ENCODE results near the gene ZNF337.
"Not testable (repeated sequence)": the region's sequence is repeated elsewhere in the genome, so short reads cannot be mapped to it uniquely, and the experiment has no call there.

ZNF337 gene

GRCh38 chr20:25696371-25697131 lies at the start of gene ZNF337:
Gene ZNF337, minus strand, starts transcription at chr20:25696853. Its CDS starts 10,436 bp downstream, at chr20:25686417.
- peak; percentile 97 for DNase-seq

- no peak for DNase-seq
These were observed 49.1 kb upstream of the ZNF337 start for GRCh38 chr20:25745738-25746137.

DNA sequence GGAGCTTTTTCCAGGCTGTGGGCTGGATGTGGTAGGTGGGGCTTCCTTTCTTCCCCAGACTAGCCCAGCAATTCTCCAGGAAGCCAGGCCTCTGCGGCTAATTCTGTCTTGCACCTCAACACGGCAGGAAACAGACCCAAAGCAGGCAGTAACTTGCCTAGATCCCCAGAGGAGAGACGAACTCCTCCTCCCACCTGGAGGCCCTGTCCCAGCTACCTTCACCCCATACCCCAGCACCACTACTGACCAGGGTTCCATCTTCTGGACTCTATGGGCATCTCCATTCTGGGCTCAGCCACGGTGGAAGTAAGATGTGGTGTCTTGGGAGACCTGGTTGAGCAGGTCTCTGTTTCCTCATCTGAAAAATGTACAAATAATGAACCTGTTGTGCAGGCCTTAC lies 48.4 kb upstream of the ZNF337 start:
- no peak for DNase-seq

- DNase-seq, result no peak
These were observed 47.6 kb upstream of the ZNF337 start for GRCh38 chr20:25744261-25744660.

GRCh38 chr20:25741088-25741487 lies 44.4 kb upstream of the ZNF337 start:
- no peak for DNase-seq

GRCh38 chr20:25739615-25740320 lies 43.1 kb upstream of the ZNF337 start:
- no peak for DNase-seq

- DNase-seq, result no peak
These were observed 41.5 kb upstream of the ZNF337 start for GRCh38 chr20:25738198-25738597.

DNA sequence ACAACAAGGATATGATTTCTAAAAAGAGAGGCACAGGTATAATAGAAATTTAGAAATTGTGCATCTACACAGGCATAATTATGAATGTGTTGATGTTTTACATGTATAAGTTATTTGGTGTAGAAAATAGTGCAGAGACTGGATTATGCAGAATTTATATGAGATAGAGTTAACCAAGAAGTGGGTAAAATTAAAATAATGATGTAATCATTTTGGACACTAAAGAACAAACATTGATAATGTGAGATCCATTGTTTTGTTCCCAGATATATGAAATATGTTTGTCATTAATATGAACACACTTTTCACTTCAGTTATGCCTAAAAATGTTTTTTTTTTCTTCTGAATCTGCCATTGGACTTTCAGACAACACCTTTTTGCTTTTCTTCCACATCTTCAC lies 37.2 kb upstream of the ZNF337 start:
- DNase-seq, result no peak

DNA sequence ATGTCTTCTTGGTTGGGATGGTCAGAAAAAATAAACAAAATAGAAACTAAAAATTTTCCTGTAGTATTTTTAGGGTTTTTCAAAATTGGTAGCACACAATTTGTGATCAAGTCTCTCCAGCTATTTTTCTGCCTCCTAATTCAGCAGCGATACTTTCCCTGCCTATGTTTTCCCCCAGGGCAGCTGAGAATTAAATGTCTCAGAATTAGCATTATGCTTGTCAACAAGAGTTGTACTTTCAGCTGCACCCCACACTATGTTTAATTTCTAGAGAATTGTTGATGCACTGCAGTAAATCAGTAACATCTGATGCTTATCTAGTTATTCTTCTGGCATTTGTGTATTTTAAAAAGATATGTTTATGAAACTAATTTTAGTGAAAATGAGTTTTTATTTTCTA lies 34.2 kb upstream of the ZNF337 start:
- DNase-seq, result no peak

DNA sequence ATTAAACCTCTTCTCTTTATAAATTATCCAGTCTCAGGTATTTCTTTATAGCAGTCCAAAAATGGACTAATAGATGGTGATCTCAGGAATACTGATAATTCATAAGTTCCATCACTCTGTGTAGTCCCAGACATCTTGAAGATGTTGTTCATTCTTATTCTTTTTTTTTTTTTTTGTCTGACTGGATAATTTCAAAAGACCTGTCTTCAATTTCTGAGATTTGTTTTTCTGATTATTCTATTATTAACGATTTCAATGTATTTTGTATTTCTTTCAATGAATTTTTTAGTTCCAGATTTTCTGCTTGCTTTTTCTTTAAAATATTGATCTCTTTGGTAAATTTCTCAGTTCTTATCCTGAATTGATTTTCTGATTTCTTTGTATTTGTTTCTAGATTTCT lies 29.7 kb upstream of the ZNF337 start:
- no peak for DNase-seq

DNA sequence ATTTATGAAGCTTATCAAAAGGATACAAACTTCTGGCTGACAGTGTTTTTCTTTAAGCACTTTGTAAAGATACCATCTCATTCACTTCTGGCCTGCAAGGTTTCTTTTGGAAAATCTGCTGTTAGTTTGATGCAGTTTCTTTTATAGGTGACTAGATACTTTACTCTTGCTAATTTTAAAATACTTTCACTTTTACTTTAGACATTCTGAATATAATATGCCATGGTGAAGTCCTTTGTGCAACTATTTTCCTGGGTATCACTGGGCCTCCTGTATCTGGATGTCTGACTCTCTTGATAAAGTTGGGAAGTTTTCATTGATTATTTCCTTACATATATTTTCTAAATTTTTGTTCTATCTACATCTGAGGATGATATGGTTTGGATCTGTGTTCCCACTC lies 29.0 kb upstream of the ZNF337 start:
- DNase-seq, result no peak

- DNase-seq, result no peak
These were observed 27.3 kb upstream of the ZNF337 start for GRCh38 chr20:25723975-25724374.

DNA sequence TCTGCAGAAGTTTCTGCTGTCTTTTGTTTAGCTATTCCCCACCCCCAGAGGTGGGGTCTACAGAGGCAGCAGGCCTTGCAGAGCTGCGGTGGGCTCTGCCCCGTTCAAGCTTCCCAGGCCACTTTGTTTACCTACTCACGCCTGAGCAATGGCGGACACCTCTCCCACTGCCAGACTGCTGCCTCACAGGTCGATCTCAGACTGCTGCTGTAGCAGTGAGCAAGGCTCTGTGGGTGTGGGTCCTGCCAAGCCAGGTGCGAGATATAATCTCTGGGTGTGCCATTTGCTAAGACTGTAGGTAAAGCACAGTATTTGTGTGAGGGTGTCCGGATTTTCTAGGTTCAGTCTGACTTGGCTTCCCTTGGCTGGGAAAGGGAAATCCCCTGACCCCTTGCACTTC lies 23.6 kb upstream of the ZNF337 start:
- DNase-seq, result no peak

DNA sequence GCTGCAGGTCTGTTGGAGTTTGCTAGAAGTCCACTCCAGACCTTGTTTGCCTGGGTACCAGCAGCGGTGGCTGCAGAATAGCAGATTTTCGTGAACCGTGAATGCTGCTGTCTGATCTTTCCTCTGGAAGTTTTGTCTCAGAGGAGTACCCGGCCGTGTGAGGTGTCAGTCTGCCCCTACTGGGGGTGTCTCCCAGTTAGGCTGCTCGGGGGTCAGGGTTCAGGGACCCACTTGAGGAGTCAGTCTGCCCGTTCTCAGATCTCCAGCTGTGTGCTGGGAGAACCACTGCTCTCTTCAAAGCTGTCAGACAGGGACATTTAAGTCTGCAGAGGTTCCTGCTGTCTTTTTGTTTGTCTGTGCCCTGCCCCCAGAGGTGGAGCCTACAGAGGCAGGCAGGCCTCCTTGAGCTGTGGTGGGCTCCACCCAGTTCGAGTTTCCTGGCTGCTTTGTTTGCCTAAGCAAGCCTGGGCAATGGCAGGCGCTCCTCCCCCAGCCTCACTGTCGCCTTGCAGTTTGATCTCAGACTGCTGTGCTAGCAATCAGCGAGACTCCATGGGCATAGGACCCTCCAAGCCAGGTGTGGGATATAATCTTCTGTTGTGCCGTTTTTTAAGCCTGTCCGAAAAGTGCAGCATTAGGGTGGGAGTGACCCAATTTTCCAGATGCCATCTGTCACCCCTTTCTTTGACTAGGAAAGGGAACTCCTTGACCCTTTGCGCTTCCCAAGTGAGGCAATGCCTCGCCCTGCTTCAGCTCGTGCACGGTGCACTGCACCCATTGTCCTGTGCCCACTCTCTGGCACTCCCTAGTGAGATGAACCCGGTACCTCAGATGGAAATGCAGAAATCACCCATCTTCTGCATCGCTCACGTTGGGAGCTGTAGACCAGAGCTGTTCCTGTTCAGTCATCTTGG lies 22.5 kb upstream of the ZNF337 start:
- DNase-seq, result not testable (repeated sequence)

DNA sequence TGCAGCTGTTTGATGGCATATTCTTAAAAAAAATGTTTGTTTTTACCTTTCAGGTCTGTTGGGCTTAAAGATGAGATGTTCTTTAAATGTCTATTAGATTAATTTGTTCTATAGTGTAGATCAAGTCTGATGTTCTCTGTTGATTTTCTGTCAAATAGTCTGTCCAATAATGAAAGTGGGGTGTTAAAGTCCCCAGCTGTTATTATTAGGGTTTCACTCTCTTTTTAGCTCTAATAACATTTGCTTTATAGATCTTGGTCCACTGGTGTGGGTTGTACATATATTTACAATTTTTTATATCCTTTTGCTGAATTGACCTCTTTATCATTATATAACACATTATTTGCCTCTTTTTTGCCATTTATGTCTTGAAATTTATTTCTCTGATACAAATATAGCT lies 11.0 kb upstream of the ZNF337 start:
- no peak for DNase-seq

DNA sequence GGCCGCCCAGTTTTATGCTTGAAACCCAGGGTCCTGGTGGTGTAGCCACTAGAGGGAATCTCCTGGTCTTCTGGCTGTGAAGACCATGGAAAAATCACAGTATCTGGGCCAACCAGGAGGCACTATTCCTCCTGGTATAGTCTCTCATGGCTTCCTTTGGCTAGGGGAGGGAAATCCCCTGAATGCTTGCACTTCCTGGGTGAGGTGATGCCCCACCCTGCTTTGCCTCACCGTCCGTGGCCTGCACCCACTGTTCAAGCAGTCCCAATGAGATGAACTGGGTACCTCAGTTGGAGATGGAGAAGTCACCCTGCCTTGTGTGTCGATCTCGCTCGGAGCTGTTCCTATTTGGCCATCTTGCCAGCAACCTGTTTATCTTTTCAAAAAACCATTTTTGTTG lies 10.1 kb upstream of the ZNF337 start:
- DNase-seq, result no peak

GRCh38 chr20:25705830-25706351 lies 9.2 kb upstream of the ZNF337 start:
- no peak for DNase-seq

DNA sequence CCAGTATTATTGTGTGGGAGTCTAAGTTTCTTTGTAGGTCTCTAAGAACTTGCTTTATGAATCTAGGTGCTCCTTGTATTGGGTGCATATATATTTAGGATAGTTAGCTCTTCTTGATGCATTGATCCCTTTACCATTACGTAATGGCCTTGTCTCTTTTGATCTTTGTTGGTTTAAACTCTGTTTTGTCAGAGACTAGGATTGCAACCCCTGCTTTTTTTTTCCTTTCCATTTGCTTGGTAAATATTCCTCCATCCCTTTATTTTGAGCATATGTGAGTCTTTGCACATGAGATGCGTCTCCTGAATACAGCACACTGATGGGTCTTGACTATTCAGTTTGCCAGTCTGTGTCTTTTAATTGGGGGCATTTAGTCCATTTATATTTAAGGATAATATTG lies 7.7 kb upstream of the ZNF337 start:
- not testable (repeated sequence) for DNase-seq

GRCh38 chr20:25700835-25701234 lies 4.2 kb upstream of the ZNF337 start:
- not testable (repeated sequence) for DNase-seq

DNA sequence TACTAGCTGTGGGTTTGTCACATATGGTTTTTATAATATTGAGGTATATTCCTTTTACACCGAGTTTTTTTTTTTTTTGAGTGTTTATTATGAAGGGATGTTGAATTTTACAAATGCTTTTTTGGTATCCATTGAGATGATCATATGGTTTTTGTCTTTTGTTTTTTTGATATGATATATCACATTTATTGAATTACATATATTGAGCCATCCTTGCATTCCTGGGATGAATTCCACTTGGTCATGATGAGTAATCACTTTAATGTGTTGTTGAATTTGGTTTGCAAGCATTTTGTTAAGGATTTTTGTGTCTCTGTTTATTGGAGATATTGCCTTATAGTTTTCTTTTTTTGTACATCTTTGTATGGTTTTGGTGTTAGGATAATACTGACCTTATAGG lies 3.3 kb upstream of the ZNF337 start:
- DNase-seq, result no peak

GRCh38 chr20:25697132-25697446 lies 436 bp upstream of the ZNF337 start:
- no peak for DNase-seq

DNA sequence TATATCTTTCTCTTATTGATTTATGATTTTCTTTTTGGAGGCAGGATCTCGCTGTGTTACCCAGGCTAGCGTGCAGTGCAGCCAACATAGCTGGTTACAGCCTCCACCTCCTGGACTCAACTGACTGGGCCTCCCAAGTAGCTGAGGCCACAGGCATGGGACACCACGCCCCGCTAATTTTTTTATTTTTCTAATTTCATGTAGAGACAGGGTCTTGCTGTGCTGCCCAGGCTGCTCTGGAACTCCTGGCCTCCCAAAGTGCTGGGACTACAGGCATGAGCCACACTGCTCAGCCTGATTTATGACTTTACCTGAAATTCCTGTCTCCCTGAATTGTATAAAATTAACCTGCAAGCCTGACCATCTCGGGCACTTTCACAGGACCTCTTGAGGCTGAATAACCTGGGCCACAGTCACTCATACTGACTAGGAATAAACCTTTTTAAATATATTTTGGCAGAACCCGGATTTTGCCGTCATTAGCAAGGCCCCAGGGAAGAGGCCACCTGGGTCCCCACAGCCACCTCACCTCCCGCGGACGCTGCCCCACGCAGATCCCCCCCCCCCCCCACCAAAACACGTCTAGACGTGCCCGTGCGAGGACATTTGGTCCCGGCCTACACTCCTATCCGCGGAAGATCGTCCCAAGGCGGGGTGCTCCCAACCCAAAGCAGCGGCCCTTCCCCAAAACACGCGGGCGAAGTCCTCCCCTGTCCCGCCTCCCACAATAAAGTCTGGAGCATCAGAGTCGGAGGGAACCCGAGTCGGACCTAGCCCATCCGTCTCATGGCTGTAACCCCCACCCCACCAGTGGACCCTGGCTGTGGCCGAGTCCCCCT lies 902 bp downstream of the ZNF337 start:
- no peak for DNase-seq

Data from activated CD8-positive, alpha-beta memory T cell treated with anti-CD3 and anti-CD28 coated beads for 24 hours (primary cell).